NT2/D1 (cell line): ENCODE data around the gene TTYH3.
"Not testable (repeated sequence)": the region's sequence is repeated elsewhere in the genome, so short reads cannot be mapped to it uniquely, and the experiment has no call there.

Experiments used
- DNase-seq: peaks from one replicate; pipeline ENCODE4 v3.0.0-alpha.2; 2011; ENCODE audit warnings: low read depth, low spot score
- H3K27me3 ChIP-seq: 2 replicates; pipeline ENCODE4 v1.6.0; 2011; ENCODE audit warnings: mild to moderate bottlenecking; ENCODE audit not compliant: insufficient read length, insufficient read depth
- H3K36me3 ChIP-seq: 2 replicates; pipeline ENCODE4 v1.6.1; 2011; ENCODE audit warnings: mild to moderate bottlenecking, low read length, mixed read lengths; ENCODE audit not compliant: insufficient read depth, insufficient read length
- H3K4me1 ChIP-seq: 2 replicates; pipeline ENCODE4 v1.5.1; 2011; ENCODE audit not compliant: insufficient read depth, insufficient read length
- H3K4me3 ChIP-seq: 2 replicates; pipeline ENCODE4 v1.5.1; 2011; ENCODE audit warnings: low read depth; ENCODE audit not compliant: insufficient read length
- H3K9ac ChIP-seq: 2 replicates; pipeline ENCODE4 v1.6.0; 2011; ENCODE audit warnings: low read depth; ENCODE audit not compliant: insufficient read length
- H3K9me3 ChIP-seq: 2 replicates; pipeline ENCODE4 v1.5.1; 2011; ENCODE audit warnings: mild to moderate bottlenecking, low read length; ENCODE audit not compliant: insufficient read depth
- SUZ12 ChIP-seq: IDR thresholded peaks from 2 replicates; pipeline ENCODE4 v1.6.1; 2011; ENCODE audit not compliant: insufficient read length, insufficient read depth; ENCODE audit errors: extremely low read depth
- YY1 ChIP-seq: IDR thresholded peaks from 2 replicates; pipeline ENCODE4 v1.6.1; 2011; ENCODE audit not compliant: insufficient read length, insufficient read depth
- ZNF274 ChIP-seq: IDR thresholded peaks from 2 replicates; pipeline ENCODE4 v1.6.1; 2011; ENCODE audit warnings: mild to moderate bottlenecking, low read depth, low read length

TTYH3 gene

GRCh38 chr7:2673934-2674333 lies 42.1 kb downstream of the TTYH3 start:
- no peak for DNase-seq
- H3K9ac ChIP-seq, result no peak overlapping the region
- H3K4me1 ChIP-seq, result peaks cover 4% of the 10 kb centered on the region
- H3K9me3 ChIP-seq, result no peaks in the 10 kb centered on the region
- H3K27me3 ChIP-seq, result peaks cover 5% of the 10 kb centered on the region
- H3K4me3 ChIP-seq, result no peak overlapping the region
- no peaks in the 10 kb centered on the region for H3K36me3 ChIP-seq
- TF ChIP-seq ZNF274, result no peak
- no peak for TF ChIP-seq SUZ12
- no peak for TF ChIP-seq YY1

GRCh38 chr7:2675256-2675764 lies 43.5 kb downstream of the TTYH3 start:
- no peak overlapping the region for H3K9ac ChIP-seq
- DNase-seq, result no peak
- no peak overlapping the region for H3K4me3 ChIP-seq
- H3K36me3 ChIP-seq, result no peaks in the 10 kb centered on the region
- no peaks in the 10 kb centered on the region for H3K9me3 ChIP-seq
- TF ChIP-seq ZNF274 (no peak), YY1 (no peak), SUZ12 (no peak)
- peaks cover 9% of the 10 kb centered on the region for H3K4me1 ChIP-seq
- no peaks in the 10 kb centered on the region for H3K27me3 ChIP-seq

GRCh38 chr7:2676576-2676975 lies 44.8 kb downstream of the TTYH3 start:
- not testable (repeated sequence) for H3K9me3 ChIP-seq, H3K36me3 ChIP-seq, H3K9ac ChIP-seq, H3K4me3 ChIP-seq, H3K27me3 ChIP-seq, DNase-seq
- H3K4me1 ChIP-seq, result peaks cover 12% of the 10 kb centered on the region

- H3K36me3 ChIP-seq, H3K9ac ChIP-seq, H3K9me3 ChIP-seq, H3K4me3 ChIP-seq, DNase-seq, H3K27me3 ChIP-seq: not testable (repeated sequence)
- H3K4me1 ChIP-seq, result peaks cover 17% of the 10 kb centered on the region
Observed at GRCh38 chr7:2678454-2678853, 46.7 kb downstream of the TTYH3 start.

- not testable (repeated sequence) for DNase-seq, H3K36me3 ChIP-seq, H3K9ac ChIP-seq, H3K9me3 ChIP-seq, H3K27me3 ChIP-seq, H3K4me3 ChIP-seq
- H3K4me1 ChIP-seq, result peaks cover 17% of the 10 kb centered on the region
Observed at GRCh38 chr7:2679135-2680127, 47.6 kb downstream of the TTYH3 start.

- TF ChIP-seq ZNF274 (no peak), SUZ12 (no peak), YY1 (no peak)
- H3K4me3 ChIP-seq, result no peak overlapping the region
- H3K9ac ChIP-seq, result peak overlapping the region; percentile 61
- no peaks in the 10 kb centered on the region for H3K27me3 ChIP-seq
- H3K36me3 ChIP-seq, result no peaks in the 10 kb centered on the region
- H3K9me3 ChIP-seq, result no peaks in the 10 kb centered on the region
- peaks cover 17% of the 10 kb centered on the region for H3K4me1 ChIP-seq
- DNase-seq, result no peak
Observed at GRCh38 chr7:2680256-2680655, 48.5 kb downstream of the TTYH3 start.

GRCh38 chr7:2680792-2681490 lies 49.2 kb downstream of the TTYH3 start:
- Histone ChIP-seq H3K4me3 (no peak overlapping the region), H3K9me3 (no peaks in the 10 kb centered on the region), H3K4me1 (peaks cover 17% of the 10 kb centered on the region), H3K9ac (peak overlapping the region; percentile 61), H3K27me3 (peaks cover 2% of the 10 kb centered on the region), H3K36me3 (no peaks in the 10 kb centered on the region)
- TF ChIP-seq ZNF274, result no peak
- TF ChIP-seq YY1, result no peak
- TF ChIP-seq SUZ12, result no peak
- DNase-seq, result peak; percentile 72
